ENCODE results near the gene ARSA.
"Not testable (repeated sequence)": the region's sequence is repeated elsewhere in the genome, so short reads cannot be mapped to it uniquely, and the experiment has no call there.

The ARSA gene

DNA sequence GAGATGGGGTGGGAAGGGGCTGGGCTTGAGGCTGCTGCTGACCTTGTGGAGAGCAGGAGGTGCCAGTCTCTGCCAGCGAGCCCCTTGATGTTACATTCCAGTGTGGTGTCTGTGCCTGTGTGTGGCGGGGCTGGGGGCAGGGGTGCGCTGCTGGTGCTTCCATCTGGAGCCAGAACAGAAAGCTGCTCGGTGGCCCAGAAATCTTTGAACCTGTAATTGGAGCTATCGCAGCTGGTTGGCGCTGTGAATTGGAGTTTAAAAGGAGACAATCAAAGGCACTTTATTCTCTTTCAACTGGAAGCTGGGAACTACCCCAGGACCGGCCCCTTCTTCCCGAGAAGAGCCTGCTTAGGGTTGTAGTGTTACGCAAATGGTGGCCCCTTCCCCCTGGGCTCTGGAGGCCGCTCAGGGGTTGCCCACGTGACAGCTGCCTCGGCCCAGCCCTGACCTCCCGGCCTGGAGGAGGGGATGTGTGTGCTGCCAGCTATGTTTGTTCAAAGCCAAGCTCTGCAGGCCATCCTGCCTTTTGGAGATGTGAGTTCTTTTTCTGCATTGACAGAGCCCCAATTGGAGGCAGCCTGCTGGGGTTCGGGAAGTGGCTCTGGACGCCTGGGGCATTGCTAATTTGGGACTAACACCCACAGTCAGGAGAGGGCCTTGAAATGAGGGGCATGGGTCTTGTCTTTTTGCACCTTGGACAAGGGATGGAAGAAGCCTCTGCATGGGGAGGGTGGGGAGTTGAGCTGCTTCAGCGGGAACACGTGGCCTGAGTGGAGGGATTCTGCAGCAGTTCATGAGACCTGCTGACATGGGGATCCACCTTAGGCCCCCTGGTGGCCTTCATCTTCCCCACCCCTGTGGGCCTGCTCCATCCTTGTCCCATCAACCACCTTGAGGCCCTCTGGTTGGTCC is 14.0 kb upstream of the ARSA start:
- Histone ChIP-seq H3K9me3 (ENCODE audit: insufficient read depth, low read length) (peaks cover 14% of the 10 kb centered on the region; the same call in 1 of the 2 replicates), H3K4me1 (ENCODE audit: insufficient read depth, insufficient read length) (no peaks in the 10 kb centered on the region), H3K9ac (ENCODE audit: insufficient read length, low read depth) (peak overlapping the region; percentile 46), H3K36me3 (ENCODE audit: insufficient read depth, insufficient read length, low read length) (no peaks in the 10 kb centered on the region), H3K27me3 (ENCODE audit: insufficient read depth, insufficient read length) (peaks cover 10% of the 10 kb centered on the region), H3K4me3 (ENCODE audit: insufficient read length, low read depth) (no peak overlapping the region)
- DNase-seq (ENCODE audit: low read depth, low spot score): peak; percentile 92
- no peak for TF ChIP-seq YY1 (IDR thresholded peaks at IDR 0.05; ENCODE audit: insufficient read depth, insufficient read length)
- TF ChIP-seq ZNF274 (IDR thresholded peaks at IDR 0.05; ENCODE audit: low read depth, low read length): no peak
- no peak for TF ChIP-seq SUZ12 (IDR thresholded peaks at IDR 0.05; ENCODE audit: extremely low read depth, insufficient read depth, insufficient read length)

DNA sequence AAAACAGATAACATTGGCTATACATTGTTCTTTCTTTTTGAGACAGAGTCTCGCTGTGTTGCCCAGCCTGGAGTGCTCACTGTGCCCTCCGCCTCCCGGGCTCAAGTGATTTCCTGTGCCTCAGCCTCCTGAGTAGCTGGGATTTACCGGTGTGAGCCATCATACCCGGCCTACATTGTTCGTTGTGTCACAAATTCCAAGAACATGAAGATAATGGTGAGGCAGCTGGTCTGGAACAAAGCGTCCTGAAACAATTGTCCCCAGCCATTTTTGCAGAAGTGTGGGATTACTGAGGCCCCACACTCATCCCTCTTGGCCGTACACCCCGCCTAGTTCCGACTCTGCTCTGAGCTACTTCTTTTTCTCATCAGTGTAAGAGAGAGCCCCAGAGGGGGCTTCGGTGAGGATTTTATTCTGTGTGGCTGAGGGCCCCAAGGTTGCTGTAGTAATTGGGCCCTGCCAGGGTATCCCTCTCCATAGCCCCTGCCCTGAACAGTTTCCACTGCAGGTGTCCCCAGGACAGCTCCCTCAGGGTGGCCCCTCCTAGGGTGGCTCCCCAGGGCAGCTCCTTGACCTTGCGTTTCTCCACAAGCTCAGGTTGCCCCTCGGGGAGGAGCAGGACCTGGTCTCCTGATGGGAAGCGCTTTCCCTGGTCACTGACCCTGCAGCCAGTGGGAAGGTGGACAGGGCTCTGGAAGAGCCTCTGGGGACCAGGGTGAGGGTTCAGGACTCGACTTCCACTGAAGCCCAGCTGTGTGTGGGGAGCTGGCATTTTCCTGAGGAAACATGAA is 13.1 kb upstream of the ARSA start:
- peaks cover 6% of the 10 kb centered on the region; the same call in 1 of the 2 replicates for H3K9me3 ChIP-seq (ENCODE audit: insufficient read depth, low read length)
- H3K9ac ChIP-seq (ENCODE audit: insufficient read length, low read depth): peak overlapping the region; percentile 39
- H3K4me1 ChIP-seq (ENCODE audit: insufficient read depth, insufficient read length): no peaks in the 10 kb centered on the region
- H3K36me3 ChIP-seq (ENCODE audit: insufficient read depth, insufficient read length, low read length): no peaks in the 10 kb centered on the region
- DNase-seq (ENCODE audit: low read depth, low spot score): no peak
- TF ChIP-seq ZNF274 (IDR thresholded peaks at IDR 0.05; ENCODE audit: low read depth, low read length): no peak
- no peak for TF ChIP-seq YY1 (IDR thresholded peaks at IDR 0.05; ENCODE audit: insufficient read depth, insufficient read length)
- H3K4me3 ChIP-seq (ENCODE audit: insufficient read length, low read depth): no peak overlapping the region
- peaks cover 10% of the 10 kb centered on the region for H3K27me3 ChIP-seq (ENCODE audit: insufficient read depth, insufficient read length)

GRCh38 chr22:50640296-50640695 is 12.3 kb upstream of the ARSA start:
- H3K27me3 ChIP-seq (ENCODE audit: insufficient read depth, insufficient read length); H3K4me3 ChIP-seq (ENCODE audit: insufficient read length, low read depth); H3K9ac ChIP-seq (ENCODE audit: insufficient read length, low read depth); DNase-seq (ENCODE audit: low read depth, low spot score); H3K9me3 ChIP-seq (ENCODE audit: insufficient read depth, low read length); H3K4me1 ChIP-seq (ENCODE audit: insufficient read depth, insufficient read length); H3K36me3 ChIP-seq (ENCODE audit: insufficient read depth, insufficient read length, low read length): not testable (repeated sequence)

- H3K9ac ChIP-seq (ENCODE audit: insufficient read length, low read depth): no peak overlapping the region
- no peak for DNase-seq (ENCODE audit: low read depth, low spot score)
- TF ChIP-seq SUZ12 (IDR thresholded peaks at IDR 0.05; ENCODE audit: extremely low read depth, insufficient read depth, insufficient read length): no peak
- no peak for TF ChIP-seq YY1 (IDR thresholded peaks at IDR 0.05; ENCODE audit: insufficient read depth, insufficient read length)
- TF ChIP-seq ZNF274 (IDR thresholded peaks at IDR 0.05; ENCODE audit: low read depth, low read length): no peak
- no peaks in the 10 kb centered on the region for H3K27me3 ChIP-seq (ENCODE audit: insufficient read depth, insufficient read length)
- H3K36me3 ChIP-seq (ENCODE audit: insufficient read depth, insufficient read length, low read length): no peaks in the 10 kb centered on the region
- H3K9me3 ChIP-seq (ENCODE audit: insufficient read depth, low read length): no peaks in the 10 kb centered on the region
- H3K4me1 ChIP-seq (ENCODE audit: insufficient read depth, insufficient read length): no peaks in the 10 kb centered on the region
- no peak overlapping the region for H3K4me3 ChIP-seq (ENCODE audit: insufficient read length, low read depth)
Measured at GRCh38 chr22:50635591-50635990, 7.6 kb upstream of the ARSA start.

DNA sequence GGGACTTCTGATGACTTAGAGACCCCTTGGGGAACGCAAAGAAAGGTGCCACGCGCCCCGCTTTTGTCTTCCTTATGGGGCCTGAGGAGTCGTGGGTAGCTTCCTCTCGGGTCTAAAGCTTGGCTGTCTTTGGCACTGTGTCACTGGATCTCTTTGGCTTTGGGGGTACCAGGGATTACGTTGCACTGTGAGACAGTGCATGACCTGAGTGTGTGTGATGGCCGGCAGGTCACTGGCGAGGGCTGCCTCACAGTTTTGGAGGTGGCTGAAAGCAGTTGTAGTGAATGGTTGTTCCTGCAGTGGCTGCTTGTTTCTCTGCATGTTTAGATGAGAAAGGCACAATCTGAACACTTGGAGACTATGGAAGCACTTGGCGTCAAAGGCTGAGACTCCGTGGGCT is 5.8 kb upstream of the ARSA start:
- no peak for DNase-seq (ENCODE audit: low read depth, low spot score)
- Histone ChIP-seq H3K27me3 (ENCODE audit: insufficient read depth, insufficient read length) (no peaks in the 10 kb centered on the region), H3K9ac (ENCODE audit: insufficient read length, low read depth) (no peak overlapping the region), H3K9me3 (ENCODE audit: insufficient read depth, low read length) (no peaks in the 10 kb centered on the region), H3K4me1 (ENCODE audit: insufficient read depth, insufficient read length) (peaks cover 2% of the 10 kb centered on the region), H3K36me3 (ENCODE audit: insufficient read depth, insufficient read length, low read length) (no peaks in the 10 kb centered on the region), H3K4me3 (ENCODE audit: insufficient read length, low read depth) (no peak overlapping the region)
- no peak for TF ChIP-seq SUZ12 (IDR thresholded peaks at IDR 0.05; ENCODE audit: extremely low read depth, insufficient read depth, insufficient read length)
- TF ChIP-seq ZNF274 (IDR thresholded peaks at IDR 0.05; ENCODE audit: low read depth, low read length): no peak
- TF ChIP-seq YY1 (IDR thresholded peaks at IDR 0.05; ENCODE audit: insufficient read depth, insufficient read length): no peak

- Histone ChIP-seq H3K4me1 (ENCODE audit: insufficient read depth, insufficient read length) (peaks cover 5% of the 10 kb centered on the region), H3K4me3 (ENCODE audit: insufficient read length, low read depth) (no peak overlapping the region), H3K27me3 (ENCODE audit: insufficient read depth, insufficient read length) (no peaks in the 10 kb centered on the region), H3K9ac (ENCODE audit: insufficient read length, low read depth) (no peak overlapping the region), H3K9me3 (ENCODE audit: insufficient read depth, low read length) (no peaks in the 10 kb centered on the region), H3K36me3 (ENCODE audit: insufficient read depth, insufficient read length, low read length) (no peaks in the 10 kb centered on the region)
- no peak for DNase-seq (ENCODE audit: low read depth, low spot score)
- no peak for TF ChIP-seq ZNF274 (IDR thresholded peaks at IDR 0.05; ENCODE audit: low read depth, low read length)
Measured at GRCh38 chr22:50633086-50633485, 5.1 kb upstream of the ARSA start.

DNA sequence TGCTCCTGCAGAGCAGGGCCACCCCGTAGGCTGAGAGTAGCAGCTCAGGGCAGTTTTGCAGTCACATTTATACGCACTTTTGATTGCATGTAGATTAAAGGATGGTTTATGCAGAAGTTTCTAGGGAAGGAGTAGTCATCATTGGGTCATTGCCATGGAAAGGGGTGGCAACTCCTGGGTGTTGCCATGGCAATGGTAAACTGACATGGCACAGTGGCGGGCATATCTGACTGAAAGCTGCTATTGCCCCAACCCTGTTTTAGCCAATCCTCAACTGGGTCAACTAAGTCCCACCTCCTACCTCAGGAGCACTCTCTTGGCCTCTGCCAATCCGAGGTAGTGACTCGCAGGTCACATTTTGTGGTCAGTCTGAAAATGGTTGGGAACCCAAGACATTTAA is 2.4 kb upstream of the ARSA start:
- no peaks in the 10 kb centered on the region for H3K9me3 ChIP-seq (ENCODE audit: insufficient read depth, low read length)
- H3K4me3 ChIP-seq (ENCODE audit: insufficient read length, low read depth): no peak overlapping the region
- H3K36me3 ChIP-seq (ENCODE audit: insufficient read depth, insufficient read length, low read length): peaks cover 6% of the 10 kb centered on the region
- peaks cover 5% of the 10 kb centered on the region for H3K4me1 ChIP-seq (ENCODE audit: insufficient read depth, insufficient read length)
- TF ChIP-seq YY1 (IDR thresholded peaks at IDR 0.05; ENCODE audit: insufficient read depth, insufficient read length) (no peak), ZNF274 (IDR thresholded peaks at IDR 0.05; ENCODE audit: low read depth, low read length) (no peak), SUZ12 (IDR thresholded peaks at IDR 0.05; ENCODE audit: extremely low read depth, insufficient read depth, insufficient read length) (no peak)
- no peak for DNase-seq (ENCODE audit: low read depth, low spot score)
- H3K9ac ChIP-seq (ENCODE audit: insufficient read length, low read depth): no peak overlapping the region
- H3K27me3 ChIP-seq (ENCODE audit: insufficient read depth, insufficient read length): no peaks in the 10 kb centered on the region
